Mucosa of descending colon (tissue), 3 donors: ENCODE measurements around the gene TRIM40. TPM values are rescaled to one million over a fixed set of nuclear protein-coding genes. Genes with fewer than 3 reads are reported as not detected.

ENCODE experiments used
- ATAC-seq: fragments of 200-7000 bp; cut with Tn5 transposase; one replicate; pipeline ENCODE4 v1.9.1; 2020; ENCODE audit warnings: mild to moderate bottlenecking, moderate library complexity
- DNase-seq, 3 donors: peaks; one replicate each; pipeline ENCODE4 v3.0.0-alpha.2; 2020
- H3K36me3 ChIP-seq: fragments of 200-600 bp; one replicate; pipeline ENCODE4 v1.8.0; 2021; ENCODE audit warnings: low read depth, mild to moderate bottlenecking
- H3K4me1 ChIP-seq: fragments of 200-600 bp; one replicate; pipeline ENCODE4 v1.8.0; 2021; ENCODE audit warnings: low read depth, mild to moderate bottlenecking
- H3K4me3 ChIP-seq: fragments of 200-600 bp; one replicate; pipeline ENCODE4 v1.8.0; 2021; ENCODE audit warnings: mild to moderate bottlenecking
- H3K9me3 ChIP-seq: fragments of 200-600 bp; one replicate; pipeline ENCODE4 v1.8.0; 2021; ENCODE audit warnings: mild to moderate bottlenecking
- intact Hi-C, 2 donors: fragments of 100-400 bp; cut with DNase I in 1 of 2; cut with micrococcal nuclease in 1 of 2; formaldehyde crosslinking; loops; one replicate each; pipeline versions ENCODE4 v1.11.0 to v1.11.1; 2022; cut with DNase I, micrococcal nuclease
- total RNA-seq, 3 donors: library from RNA; stranded (reverse); fragmentation: NEBNext Ultra II Directional in 2 of 3; extraction: Animal tissue kit (Norgen Biotek cat#: 25700) in 2 of 3; gene quantifications; one replicate each; pipeline versions ENCODE4 v1.2.1 to v1.2.4, GENCODE V29; 2021 to 2023
- TF ChIP-seq, protein P1 (sequence below): fragments of 200-600 bp; IDR thresholded peaks from one replicate; pipeline ENCODE4 v1.8.0; 2022; ENCODE audit warnings: antibody characterized with exemption, mild to moderate bottlenecking
- donor health status: DM: no; HTN: no; CAD: no; lungs with moderate emphysema.
- donor health status: DM: no; HTN: no; CAD: no.
- donor health status: DM: no; HTN: yes; CAD: no.

TRIM40 gene
- total RNA-seq, 3 donors from 2014 or later, result 19.8 to 37.3 (median 33.4) TPM

DNA sequence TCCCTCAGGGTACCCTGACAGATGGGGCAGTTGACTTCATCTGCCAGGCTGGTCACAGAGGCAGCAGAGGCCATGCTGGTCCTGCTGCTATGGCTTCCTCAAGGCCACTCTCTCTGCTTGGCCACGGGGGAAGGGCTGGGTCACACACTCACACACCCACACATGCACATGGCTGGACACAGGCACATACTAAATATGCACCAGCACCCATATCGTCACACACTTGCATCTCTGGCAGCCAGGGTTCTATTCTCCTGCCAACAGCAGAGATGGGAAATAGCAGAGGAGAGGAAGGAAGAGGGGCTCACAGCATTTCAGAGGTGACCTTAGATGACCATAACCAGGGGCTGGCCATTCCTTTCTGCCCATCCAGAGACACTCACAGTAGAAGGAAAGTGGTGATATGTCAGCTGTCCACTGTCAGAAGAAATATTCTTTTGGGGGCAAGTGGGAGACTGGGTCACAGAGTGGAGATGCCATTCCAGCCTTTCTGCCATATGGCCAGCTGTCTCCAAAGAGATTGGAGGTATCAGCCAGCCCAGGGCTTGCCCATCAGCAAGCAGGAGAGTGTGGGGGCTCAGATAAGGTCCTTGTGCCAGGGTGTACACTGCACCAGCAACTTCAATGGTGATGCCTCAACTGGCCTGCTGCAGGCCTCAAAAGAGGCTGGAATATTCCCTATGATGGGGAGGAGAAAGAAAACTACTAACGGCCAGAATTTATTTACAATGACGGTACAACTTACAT is 25.0 kb downstream of the TRIM40 start, which contains the start of gene TRIM10:
TSS of gene TRIM10 (minus strand) at position 427 of the 747 bp plus-strand sequence. CDS start at position 74, 353 bp downstream.
- no peak for DNase-seq
- Histone ChIP-seq H3K9me3 (no peaks in the 10 kb centered on the region), H3K36me3 (no peaks in the 10 kb centered on the region), H3K4me1 (peaks cover 13% of the 10 kb centered on the region), H3K4me3 (no peak within 1 kb of the TSS)
- ATAC-seq, result no peak
- intact Hi-C loops, result no loop called here
- TF ChIP-seq, protein P1, sequence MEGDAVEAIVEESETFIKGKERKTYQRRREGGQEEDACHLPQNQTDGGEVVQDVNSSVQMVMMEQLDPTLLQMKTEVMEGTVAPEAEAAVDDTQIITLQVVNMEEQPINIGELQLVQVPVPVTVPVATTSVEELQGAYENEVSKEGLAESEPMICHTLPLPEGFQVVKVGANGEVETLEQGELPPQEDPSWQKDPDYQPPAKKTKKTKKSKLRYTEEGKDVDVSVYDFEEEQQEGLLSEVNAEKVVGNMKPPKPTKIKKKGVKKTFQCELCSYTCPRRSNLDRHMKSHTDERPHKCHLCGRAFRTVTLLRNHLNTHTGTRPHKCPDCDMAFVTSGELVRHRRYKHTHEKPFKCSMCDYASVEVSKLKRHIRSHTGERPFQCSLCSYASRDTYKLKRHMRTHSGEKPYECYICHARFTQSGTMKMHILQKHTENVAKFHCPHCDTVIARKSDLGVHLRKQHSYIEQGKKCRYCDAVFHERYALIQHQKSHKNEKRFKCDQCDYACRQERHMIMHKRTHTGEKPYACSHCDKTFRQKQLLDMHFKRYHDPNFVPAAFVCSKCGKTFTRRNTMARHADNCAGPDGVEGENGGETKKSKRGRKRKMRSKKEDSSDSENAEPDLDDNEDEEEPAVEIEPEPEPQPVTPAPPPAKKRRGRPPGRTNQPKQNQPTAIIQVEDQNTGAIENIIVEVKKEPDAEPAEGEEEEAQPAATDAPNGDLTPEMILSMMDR, result no peak

DNA sequence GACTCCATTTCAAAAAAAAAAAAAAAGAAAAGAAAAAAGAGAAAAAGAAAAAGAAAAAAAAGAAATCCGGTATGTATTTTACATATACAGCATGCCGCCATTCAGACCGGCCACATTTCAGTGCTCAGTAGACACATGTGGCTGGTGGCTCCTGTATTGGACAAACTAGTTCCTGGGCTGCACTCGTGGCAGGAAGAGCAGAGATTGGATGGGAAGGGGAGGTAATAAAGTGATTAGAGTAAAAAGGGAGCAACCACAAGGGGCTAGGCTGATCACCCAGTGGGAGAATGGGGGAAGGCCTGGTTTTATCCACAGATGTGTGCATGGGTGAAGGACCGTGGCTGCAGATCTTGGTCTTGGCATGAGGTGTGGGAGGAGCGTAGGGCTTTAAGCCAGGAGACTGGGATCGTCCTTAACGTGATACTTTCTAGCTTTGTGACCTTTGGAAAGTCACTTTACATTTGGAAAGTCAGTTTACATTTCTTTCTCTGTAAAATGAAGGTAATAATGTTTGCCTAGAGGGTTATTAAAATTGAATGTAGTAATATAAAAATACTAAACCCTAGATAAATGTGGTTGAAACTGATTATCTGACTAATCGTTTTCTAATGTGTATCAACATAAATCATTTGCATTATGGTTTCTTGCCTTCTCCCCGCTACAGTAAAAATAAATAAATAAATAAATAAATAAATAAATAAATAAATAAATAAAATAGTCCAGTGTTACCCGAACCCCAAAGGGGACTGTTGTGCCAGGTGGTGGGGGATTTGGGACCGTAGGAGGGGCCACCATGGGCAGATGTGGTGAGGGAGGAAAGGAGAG is 26.5 kb downstream of the TRIM40 start:
- DNase-seq (peak in 2 of 3 donors; percentile 44 to 67), ATAC-seq (peak; percentile 9)
- Histone ChIP-seq H3K4me3 (no peak overlapping the region), H3K9me3 (no peaks in the 10 kb centered on the region), H3K36me3 (no peaks in the 10 kb centered on the region), H3K4me1 (peaks cover 5% of the 10 kb centered on the region)
- TF ChIP-seq, protein P1, result no peak
- intact Hi-C loops, result no loop called here

DNA sequence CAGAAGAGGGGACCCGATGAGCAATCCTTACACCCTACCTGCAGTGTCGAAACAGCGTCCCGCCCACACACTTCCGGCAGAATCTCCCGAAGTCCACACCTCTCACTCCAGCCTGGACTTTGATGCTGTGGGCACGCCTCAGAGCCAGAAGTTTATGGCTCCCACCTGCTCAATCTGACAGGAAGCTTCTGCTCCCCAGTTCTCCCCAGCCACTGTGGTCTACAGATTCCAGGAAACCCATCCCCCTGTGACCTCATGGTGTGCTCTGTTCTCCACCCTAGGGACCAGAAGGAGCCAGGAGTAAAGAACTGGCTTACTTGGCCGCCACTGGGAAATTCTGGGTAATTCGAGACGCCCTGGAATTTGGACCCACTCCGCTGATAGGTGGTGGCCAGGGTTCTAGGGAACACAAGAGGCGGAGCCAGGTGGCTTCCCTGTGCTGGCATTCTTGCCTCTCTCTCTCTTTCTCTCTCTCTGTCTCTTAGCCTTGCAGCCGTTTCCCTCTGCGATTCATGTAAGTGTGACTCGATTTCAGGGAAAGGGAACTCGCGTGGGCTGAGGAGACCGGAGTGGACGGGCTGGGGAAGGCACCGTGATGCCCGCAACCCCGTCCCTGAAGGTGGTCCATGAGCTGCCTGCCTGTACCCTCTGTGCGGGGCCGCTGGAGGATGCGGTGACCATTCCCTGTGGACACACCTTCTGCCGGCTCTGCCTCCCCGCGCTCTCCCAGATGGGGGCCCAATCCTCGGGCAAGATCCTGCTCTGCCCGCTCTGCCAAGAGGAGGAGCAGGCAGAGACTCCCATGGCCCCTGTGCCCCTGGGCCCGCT is 27.4 kb downstream of the TRIM40 start, which contains the start of gene TRIM15:
TSS of gene TRIM15 (plus strand) at position 457 of the 828 bp plus-strand sequence. CDS start at position 596, 139 bp downstream.
- peaks cover 5% of the 10 kb centered on the region for H3K4me1 ChIP-seq
- H3K9me3 ChIP-seq, result no peaks in the 10 kb centered on the region
- intact Hi-C loops, result no loop called here
- peak; percentile 90 to 94 (median 93) for DNase-seq
- H3K36me3 ChIP-seq, result no peaks in the 10 kb centered on the region
- TF ChIP-seq, protein P1, result no peak
- peak within 1 kb of the TSS; percentile 24 for H3K4me3 ChIP-seq
- ATAC-seq, result peak; percentile 90

DNA sequence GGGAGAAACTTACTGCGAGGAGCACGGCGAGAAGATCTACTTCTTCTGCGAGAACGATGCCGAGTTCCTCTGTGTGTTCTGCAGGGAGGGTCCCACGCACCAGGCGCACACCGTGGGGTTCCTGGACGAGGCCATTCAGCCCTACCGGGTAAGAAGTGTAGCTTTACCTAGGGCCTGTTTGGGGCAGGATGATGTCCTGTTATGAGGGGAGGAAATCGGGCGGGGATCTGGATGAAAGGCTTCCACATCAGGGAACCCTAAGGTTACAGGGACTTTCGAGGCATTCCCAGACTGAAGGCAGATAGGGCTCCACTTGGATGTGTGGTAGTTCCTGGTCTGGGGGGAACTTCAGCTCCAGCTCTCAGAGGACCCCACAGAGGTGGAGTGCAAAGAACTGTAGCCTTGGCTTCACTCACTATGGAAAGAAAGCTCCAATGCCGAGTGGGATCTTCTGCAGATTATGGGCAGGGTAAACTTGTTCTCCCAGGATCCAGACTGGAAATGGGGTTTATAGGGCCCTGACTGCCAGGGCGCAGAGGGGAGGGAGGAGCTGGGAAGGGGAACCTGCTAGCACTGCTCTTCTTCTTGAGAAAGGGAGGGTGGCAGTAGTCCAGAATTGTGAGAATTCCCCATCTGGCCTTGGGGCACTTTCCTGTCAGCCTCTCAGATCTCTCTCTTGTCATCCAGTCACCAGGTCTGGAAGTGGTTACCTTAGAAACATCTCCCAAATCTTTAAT is 28.1 kb downstream of the TRIM40 start:
- peak in 2 of 3 donors; percentile 49 to 54 for DNase-seq
- TF ChIP-seq, protein P1, result no peak

More for the DNA sequence above, 28.1 kb downstream of the TRIM40 start:
- no peaks in the 10 kb centered on the region for H3K9me3 ChIP-seq
- peak overlapping the region; percentile 24 for H3K4me3 ChIP-seq
- ATAC-seq, result peak; percentile 22
- no peaks in the 10 kb centered on the region for H3K36me3 ChIP-seq
- intact Hi-C loops, result no loop called here
- H3K4me1 ChIP-seq, result peaks cover 5% of the 10 kb centered on the region
